H1 (cell line): ENCODE results near the gene OR8B12. TPM values are rescaled to one million over a fixed set of nuclear protein-coding genes. Genes with fewer than 3 reads are reported as not detected.

Experiments
- CTBP2 ChIP-seq: IDR thresholded peaks from 2 replicates; pipeline ENCODE4 v1.7.0; 2011; ENCODE audit warnings: borderline replicate concordance, mild to moderate bottlenecking, moderate library complexity, mixed read lengths, low read length; ENCODE audit not compliant: insufficient read depth, insufficient read length
- RNF2 ChIP-seq: fragments of 200-900, 300-1000 bp; sonication (generic); IDR thresholded peaks from 2 replicates; pipeline ENCODE4 v1.7.1; 2016; ENCODE audit warnings: borderline replicate concordance, low read depth, mild to moderate bottlenecking, antibody characterized with exemption, low read length; ENCODE audit not compliant: poor library complexity, severe bottlenecking; ENCODE audit errors: missing control alignments
- polyA plus RNA-seq, 7 experiments: library from polyadenylated mRNA; depleted of rRNA in 3 of 7; stranded (reverse) in 5 of 7; unstranded in 2 of 7; fragments of >200 nt in 5 of 7; fragments of 200-250 nt in 2 of 7; gene quantifications; 1 replicate in 5 of 7; 2 replicates in 1 of 7; 4 replicates in 1 of 7; pipeline versions ENCODE4 v1.2.1 to v1.2.3, GENCODE V29; 2011 to 2013; ENCODE audit warnings: missing spikeins in 2 of 7, mixed read lengths in 2 of 7
- total RNA-seq: library from RNA; stranded (reverse); fragmentation: NEBNext Ultra II Directional; extraction: Animal tissue kit (Norgen Biotek cat#: 25700); gene quantifications from 2 replicates; pipeline ENCODE4 v1.2.1, GENCODE V29; 2021

The OR8B12 gene
- total and polyA plus RNA-seq, 2 of the 8 experiments (the other 6 are each of a cell fraction or from before 2014, with no cell fraction given) = not detected

DNA sequence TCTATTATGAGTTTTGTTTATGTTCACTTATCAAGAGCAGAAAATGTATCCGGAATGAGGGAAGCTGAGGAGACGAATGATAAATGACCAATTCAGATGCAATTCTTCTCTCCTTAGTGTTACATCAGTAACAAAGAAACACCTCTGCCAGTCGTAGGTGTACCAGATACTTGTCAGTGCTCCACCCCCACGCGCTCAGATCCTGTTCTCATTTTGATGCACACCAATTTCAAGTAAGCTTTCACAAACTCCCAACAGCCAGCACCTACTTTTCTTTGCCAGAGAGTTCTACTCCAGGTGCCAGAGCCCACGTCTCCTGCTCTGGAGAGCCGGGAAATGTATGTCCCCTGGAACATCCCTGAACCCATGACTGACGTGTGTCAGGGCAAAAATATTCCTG is 43.7 kb downstream of the OR8B12 start (continued):
- TF ChIP-seq CTBP2 (no peak), RNF2 (no peak)
- TF ChIP-seq, all 59 proteins: peak for 0
